SH-SY5Y (cell line): ENCODE results near the gene PRKD1.

Source experiments
- GATA2 ChIP-seq: IDR thresholded peaks from 2 replicates; pipeline ENCODE4 v1.6.1; 2011; ENCODE audit warnings: mild to moderate bottlenecking, low read depth, low read length
- GATA3 ChIP-seq: IDR thresholded peaks from 2 replicates; pipeline ENCODE4 v1.6.1; 2011; ENCODE audit warnings: low read depth, mild to moderate bottlenecking, low read length, moderate library complexity

DNA sequence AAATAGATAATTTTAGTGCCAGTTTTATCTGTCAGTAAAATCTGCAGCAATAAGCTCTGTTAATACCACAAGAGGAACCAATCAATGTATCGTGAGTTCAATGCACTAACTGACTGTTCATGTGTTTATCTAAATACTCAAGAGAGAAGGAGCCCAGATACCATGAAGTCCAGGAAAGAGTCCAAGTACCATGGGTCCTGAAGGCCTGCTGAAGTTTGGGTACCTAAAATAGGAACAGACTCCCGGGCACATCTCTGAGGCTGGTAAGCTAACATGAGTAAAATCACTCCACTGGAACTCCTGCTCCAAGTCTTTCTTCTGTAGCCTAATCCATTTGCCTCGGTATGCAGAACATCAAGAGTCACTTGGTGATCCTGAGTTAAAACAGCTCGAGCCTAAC is 71.1 kb downstream of the PRKD1 start:
- no peak for TF ChIP-seq GATA3
- TF ChIP-seq GATA2: no peak
